CD1c-positive myeloid dendritic cell (primary cell): Measurements from ENCODE around the gene TRAPPC2B.
"Not testable (repeated sequence)": the region's sequence is repeated elsewhere in the genome, so short reads cannot be mapped to it uniquely, and the experiment has no call there.

Experiments
- DNase-seq: peaks from one replicate; pipeline ENCODE4 v3.0.0-alpha.2; 2016; ENCODE audit errors: extremely low spot score

TRAPPC2B gene

DNA sequence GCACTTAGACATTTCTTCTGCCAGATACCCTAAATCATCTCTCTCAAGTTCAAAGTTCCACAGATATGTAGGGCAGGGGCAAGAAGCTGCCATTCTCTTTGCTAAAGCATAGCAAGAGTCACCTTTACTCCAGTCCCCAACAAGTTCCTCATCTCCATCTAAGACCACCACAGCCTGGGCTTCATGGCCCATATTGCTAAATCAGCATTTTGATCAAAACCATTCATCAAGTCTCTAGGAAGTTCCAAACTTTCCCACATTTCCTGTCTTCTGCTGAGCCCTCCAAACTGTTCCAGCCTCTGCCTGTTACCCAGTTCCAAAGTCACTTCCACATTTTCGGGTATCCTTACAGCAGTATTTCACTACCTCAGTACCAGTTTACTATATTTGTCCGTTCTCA is 11.3 kb downstream of the TRAPPC2B start:
- not testable (repeated sequence) for DNase-seq

DNA sequence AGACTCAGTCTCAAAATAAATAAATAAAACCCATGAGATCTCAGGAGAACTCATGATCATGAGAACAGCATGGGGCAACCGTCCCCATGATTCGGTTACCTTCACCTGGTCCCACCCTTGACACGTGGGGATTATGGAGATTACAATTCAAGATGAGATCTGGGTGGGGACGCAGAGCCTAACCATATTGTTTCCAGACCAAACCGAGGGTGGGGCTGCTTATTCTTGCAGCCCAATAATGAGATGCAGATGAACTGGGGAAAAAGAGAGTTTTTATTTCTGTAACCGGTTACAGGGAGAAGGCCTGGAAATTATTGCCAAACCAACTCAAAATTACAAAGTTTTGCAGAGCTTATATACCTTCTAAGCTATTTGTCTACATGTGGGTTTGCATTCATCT is 12.8 kb downstream of the TRAPPC2B start:
- DNase-seq, result no peak

DNA sequence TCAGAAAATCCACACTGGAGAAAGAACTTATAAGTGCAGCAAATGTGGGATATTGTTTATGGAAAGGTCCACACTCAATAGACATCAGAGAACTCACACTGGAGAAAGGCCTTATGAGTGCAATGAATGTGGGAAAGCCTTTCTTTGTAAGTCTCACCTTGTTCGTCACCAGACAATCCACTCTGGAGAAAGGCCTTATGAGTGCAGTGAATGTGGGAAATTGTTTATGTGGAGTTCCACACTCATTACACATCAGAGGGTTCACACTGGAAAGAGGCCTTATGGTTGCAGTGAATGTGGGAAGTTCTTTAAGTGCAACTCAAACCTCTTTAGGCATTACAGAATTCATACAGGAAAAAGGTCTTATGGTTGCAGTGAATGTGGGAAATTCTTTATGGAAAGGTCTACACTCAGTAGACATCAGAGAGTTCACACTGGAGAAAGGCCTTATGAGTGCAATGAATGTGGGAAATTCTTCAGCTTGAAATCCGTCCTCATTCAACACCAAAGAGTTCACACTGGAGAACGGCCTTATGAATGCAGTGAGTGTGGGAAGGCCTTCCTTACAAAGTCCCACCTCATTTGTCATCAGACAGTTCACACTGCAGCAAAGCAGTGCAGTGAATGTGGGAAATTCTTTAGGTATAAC is 14.3 kb downstream of the TRAPPC2B start:
- DNase-seq, result no peak

- DNase-seq, result no peak
These were observed 17.6 kb downstream of the TRAPPC2B start for GRCh38 chr19:57380923-57381322.

GRCh38 chr19:57382806-57383488 is 19.6 kb downstream of the TRAPPC2B start:
- no peak for DNase-seq

DNA sequence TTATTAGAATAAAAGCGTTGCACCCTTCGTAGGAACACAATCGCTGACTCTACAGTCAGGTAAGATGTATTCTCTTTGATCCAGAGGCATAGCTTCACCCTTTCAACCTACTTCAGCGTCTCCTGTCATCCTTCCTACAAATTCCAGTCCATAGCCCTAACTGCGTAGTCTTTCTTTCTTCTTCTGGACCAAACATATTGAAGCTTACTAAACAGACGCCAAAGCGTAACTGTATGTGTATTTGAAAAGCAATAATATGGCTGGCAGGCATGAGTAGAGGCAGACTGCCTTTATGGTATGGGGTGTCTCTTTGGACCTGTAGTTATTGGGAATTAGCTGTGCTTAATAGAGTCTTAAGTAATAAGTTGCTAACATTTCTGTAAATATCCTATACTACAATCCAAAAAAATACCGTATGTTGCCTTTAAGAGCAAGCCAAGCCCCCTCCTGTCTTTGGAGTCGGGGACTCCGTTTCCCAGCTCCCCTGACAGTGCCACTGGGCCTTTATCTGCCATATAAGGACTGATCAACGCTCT is 25.9 kb downstream of the TRAPPC2B start:
- no peak for DNase-seq

DNA sequence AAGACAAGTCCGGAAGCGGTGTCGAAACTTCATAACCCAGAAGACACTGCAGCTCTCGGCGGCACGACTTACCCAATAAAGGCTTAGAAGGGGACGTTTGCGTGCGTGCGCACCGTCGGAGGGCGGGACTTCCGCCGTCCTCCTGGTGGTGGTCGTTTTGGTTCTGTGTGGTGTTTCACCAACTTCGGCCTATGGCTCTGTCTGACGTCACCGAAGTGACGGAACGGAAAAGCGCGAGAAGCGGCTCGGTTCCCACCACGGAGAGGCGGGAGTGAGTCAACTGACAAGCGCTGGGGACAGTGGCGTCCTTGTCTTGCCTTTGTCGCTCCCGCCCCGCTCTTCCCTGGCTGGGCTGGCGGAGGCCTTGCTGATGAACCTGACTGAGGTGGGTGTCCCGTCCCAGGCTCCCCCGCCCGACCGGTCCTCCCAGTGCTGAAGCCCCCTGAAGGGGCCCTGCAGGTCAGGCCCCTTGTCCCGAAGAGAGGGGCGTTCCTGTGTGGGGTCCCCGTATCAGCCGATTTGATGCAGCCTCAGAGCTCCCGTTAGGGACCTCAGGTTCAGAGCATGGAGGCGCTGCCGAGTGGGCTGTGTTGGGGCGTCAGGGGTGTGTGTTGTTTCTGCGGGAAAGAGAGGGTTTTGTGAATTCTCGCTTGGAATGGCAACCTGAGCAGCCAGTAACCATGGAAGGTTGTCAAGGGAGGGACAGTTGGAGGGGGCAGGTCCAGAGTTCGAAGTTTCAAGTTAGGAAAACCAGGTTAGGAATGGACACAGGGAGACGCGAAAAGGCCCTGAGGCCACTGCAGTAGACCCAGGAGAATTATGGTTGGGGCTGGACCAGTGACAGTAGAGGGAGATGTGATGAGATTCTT is 26.6 kb downstream of the TRAPPC2B start, which contains the start of gene ZNF548:
Gene ZNF548 (plus strand): TSS at position 125 of the 869 bp plus-strand sequence. CDS start 246 bp downstream, at position 371.
- DNase-seq, result peak; percentile 98

- DNase-seq, result no peak
These were observed 32.4 kb downstream of the TRAPPC2B start for GRCh38 chr19:57395710-57396109.

DNA sequence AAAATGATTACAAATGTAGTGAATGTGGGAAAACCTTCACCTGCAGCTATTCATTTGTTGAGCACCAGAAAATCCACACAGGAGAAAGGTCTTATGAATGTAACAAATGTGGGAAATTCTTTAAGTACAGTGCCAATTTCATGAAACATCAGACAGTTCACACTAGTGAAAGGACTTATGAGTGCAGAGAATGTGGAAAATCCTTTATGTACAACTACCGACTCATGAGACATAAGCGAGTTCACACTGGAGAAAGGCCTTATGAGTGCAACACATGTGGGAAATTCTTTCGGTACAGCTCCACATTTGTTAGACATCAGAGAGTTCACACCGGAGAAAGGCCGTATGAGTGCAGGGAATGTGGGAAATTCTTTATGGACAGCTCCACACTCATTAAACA is 35.5 kb downstream of the TRAPPC2B start:
- DNase-seq, result no peak

DNA sequence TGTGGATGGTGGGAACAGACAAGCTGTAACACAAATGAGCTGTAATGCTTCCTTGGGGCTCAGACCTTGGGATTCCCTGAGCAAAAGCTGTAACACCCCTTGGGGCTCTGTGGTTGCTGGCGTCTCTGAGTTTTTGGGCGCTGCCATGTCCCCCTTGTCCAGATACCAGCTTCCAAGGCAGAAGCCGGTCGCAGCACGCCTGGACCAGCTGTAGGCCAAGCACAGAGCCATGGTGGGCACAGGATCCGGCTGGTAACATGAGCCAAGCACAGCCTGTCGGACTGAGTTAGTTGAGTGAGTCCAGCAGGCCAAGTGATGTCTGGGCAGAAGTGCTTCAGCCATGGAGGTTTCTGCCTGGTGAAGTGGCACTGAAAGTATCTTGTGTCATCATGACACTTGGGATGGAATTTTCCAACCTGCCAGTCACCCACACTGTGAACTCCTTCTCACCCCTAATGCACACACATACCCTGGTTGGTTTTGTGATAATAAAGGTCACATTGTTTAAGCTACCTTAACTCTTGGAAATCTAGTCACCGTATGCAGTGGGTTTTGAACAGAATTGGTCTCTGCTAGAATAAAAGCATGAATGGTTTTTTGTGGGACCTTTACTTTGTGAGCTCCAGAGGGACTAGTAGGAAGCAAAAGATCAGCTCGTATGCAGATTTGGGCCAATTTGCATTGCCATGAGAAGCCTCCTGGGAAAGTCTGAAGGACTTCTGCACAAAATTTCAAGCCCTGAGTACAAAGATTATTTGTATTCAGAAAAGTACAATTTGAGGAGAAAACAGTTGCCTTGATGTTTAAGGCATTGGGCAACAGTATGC is 40.6 kb downstream of the TRAPPC2B start:
- no peak for DNase-seq

DNA sequence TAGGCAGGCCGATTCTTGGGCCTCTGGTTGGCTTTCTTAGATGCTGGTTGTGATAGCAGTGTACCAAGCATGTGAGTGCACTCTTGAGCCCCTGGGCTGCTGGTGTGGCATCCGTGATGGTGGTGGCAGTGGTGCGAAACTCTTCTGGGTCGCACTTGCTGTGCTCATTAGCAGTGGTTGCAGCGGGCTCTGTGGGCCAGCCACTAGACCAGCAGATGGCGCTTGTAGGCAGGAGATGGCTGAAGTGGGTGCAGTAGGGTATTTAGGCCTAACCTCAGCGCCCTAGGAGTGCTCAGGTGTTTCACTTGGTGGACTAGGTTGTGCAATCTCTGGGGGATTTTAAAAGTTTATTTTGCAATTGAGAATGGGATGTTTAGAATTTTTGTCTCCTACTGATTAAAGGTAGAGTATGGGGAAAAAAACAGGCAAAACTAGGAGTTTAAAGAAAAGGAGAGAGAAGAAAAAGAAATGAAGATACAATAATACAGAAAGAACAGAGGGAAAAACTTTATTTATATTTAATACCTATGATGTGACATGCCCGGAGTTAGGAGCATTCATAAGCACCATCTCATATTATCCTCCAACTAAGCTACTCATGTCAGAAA is 43.3 kb downstream of the TRAPPC2B start:
- DNase-seq, result peak; percentile 54

- peak; percentile 97 for DNase-seq
These were observed 47.7 kb downstream of the TRAPPC2B start, which contains the start of gene ZNF17 for GRCh38 chr19:57410877-57411671. Gene ZNF17 (plus strand): TSS chr19:57411161. CDS start chr19:57413616, 2,455 bp downstream.
